ENCODE results near the gene PRR36. TPM values are rescaled to one million over a fixed set of nuclear protein-coding genes. Genes with fewer than 3 reads are reported as not detected.

Gene PRR36
- total RNA-seq, 4 donors from 2014 or later, result 0.72 to 0.93 (median 0.83) TPM

DNA sequence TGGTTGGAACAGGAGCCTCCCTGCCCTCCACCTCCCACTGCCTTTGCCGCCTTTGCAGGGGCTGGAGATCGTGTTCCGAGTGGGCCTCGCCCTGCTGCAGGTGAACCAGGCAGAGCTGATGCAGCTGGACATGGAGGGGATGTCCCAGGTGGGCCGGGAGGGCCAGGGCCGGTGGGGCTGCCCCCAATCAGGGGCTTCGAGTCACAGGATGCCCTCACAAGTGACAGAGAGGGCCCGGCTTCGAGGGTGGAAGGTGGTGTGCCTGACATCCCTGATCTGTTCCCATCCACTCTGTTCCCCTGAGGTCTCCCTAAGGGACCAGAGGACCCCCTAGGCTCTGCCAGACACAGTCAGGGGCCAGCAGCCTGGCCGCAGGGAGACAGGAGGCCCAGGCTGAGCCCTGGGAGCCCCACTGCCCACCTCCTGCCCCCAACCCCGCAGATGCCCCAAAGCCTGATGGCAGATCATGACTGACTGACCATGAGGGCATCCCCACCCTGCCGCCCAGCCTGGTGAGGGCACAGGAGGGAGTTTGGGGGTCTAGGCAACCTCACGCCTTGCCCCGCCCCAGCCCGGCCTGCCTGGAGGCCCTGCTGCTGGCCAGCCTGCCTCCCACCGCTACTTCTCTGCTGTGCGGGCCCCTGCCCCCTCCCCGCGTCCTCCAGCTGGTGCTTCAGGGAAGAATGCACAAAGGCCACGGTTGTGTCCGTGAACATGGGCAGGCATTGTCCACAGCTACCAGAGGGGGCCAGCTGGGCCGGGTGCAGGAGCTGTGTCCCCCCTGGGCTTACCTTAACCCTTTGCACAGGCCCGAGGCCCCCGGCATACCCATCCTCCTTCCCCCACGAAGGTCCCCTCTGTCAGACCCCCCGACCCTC lies 22.3 kb downstream of the PRR36 start:
- 89 to 93% methylated on average over 24 to 25 of the region's 26 CpGs for WGBS, 2 donors
- intact Hi-C loops (cut with DNase I; ENCODE audit: low total_unique reads), result loop anchor here (5.0 to 10.0 kb wide), 2 partner anchors 75 to 153 kb away; partner anchors contain the start of genes CTXN1 and ELAVL1
- no peak for DNase-seq (ENCODE audit: low spot score in 2 of 2)
- H3K4me3 ChIP-seq (ENCODE audit: low read depth, poor library complexity, severe bottlenecking), result no peak overlapping the region
- TF ChIP-seq CTCF (IDR thresholded peaks at IDR 0.05) (no peak), POLR2A (IDR thresholded peaks at IDR 0.05) (no peak)

- WGBS, 2 donors, result 85 to 92% methylated on average over 11 to 19 of the region's 19 CpGs
- no peak for DNase-seq (ENCODE audit: low spot score in 2 of 2)
- intact Hi-C loops (cut with DNase I; ENCODE audit: low total_unique reads), result loop anchor here (5.0 to 10.0 kb wide), 2 partner anchors 76 to 154 kb away; partner anchors contain the start of genes CTXN1 and ELAVL1
- H3K4me3 ChIP-seq (ENCODE audit: low read depth, poor library complexity, severe bottlenecking), result no peak overlapping the region
- TF ChIP-seq CTCF (IDR thresholded peaks at IDR 0.05) (no peak), POLR2A (IDR thresholded peaks at IDR 0.05) (no peak)
These were observed 23.1 kb downstream of the PRR36 start for GRCh38 chr19:7850945-7851622.

DNA sequence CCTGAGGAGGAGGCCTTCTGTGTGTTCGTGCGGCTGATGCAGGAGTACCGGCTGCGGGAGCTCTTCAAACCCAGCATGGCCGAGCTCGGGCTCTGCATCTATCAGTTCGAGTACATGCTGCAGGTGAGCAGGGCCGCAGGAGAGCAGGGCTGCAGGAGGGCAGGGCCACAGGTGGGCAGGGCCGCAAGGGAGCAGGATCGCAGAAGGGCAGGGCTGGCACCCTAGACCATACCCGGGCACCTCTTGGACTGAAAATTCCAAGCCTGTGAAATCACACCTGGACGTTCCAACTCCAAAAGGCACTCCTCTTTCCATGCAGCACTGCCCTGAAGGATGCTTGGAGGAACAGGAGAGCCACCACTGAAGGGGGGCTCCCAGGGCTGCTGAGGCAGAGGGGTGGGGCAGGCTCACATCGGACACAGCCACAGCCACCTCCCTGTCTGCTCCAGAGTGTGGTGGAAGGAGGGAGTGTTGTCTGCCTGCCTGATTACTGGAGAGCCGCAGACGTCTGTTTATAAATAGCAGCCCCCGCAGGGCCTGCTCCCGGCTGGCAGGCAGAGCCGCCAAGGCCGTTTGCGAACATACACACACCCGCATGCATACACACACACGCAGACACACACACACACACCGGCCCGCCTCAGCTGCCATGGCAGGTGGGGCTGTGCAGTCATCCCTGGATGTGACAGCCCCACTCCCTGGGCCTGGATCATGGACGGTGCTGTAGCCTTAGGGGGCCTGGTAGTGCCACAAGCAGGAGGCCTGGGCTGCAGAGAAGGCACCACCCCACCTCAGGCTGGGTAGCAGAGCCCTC lies 24.0 kb downstream of the PRR36 start:
- intact Hi-C loops (cut with DNase I; ENCODE audit: low total_unique reads), result loop anchor here (5.0 to 10.0 kb wide), 2 partner anchors 77 to 155 kb away; partner anchors contain the start of genes CTXN1 and ELAVL1
- WGBS, 2 donors, result 40 to 50% methylated on average over 15 to 25 of the region's 25 CpGs
- H3K4me3 ChIP-seq (ENCODE audit: low read depth, poor library complexity, severe bottlenecking), result no peak overlapping the region
- no peak for DNase-seq (ENCODE audit: low spot score in 2 of 2)
- TF ChIP-seq CTCF (IDR thresholded peaks at IDR 0.05) (no peak), POLR2A (IDR thresholded peaks at IDR 0.05) (no peak)

- WGBS, 2 donors, result 80 to 92% methylated on average over 8 to 9 of the region's 9 CpGs
- no peak overlapping the region for H3K4me3 ChIP-seq (ENCODE audit: low read depth, poor library complexity, severe bottlenecking)
- intact Hi-C loops (cut with DNase I; ENCODE audit: low total_unique reads), result no loop called here
- DNase-seq (ENCODE audit: low spot score in 2 of 2), result no peak
- TF ChIP-seq POLR2A (IDR thresholded peaks at IDR 0.05) (no peak), CTCF (IDR thresholded peaks at IDR 0.05) (no peak)
These were observed 24.6 kb downstream of the PRR36 start for GRCh38 chr19:7849631-7849999.

DNA sequence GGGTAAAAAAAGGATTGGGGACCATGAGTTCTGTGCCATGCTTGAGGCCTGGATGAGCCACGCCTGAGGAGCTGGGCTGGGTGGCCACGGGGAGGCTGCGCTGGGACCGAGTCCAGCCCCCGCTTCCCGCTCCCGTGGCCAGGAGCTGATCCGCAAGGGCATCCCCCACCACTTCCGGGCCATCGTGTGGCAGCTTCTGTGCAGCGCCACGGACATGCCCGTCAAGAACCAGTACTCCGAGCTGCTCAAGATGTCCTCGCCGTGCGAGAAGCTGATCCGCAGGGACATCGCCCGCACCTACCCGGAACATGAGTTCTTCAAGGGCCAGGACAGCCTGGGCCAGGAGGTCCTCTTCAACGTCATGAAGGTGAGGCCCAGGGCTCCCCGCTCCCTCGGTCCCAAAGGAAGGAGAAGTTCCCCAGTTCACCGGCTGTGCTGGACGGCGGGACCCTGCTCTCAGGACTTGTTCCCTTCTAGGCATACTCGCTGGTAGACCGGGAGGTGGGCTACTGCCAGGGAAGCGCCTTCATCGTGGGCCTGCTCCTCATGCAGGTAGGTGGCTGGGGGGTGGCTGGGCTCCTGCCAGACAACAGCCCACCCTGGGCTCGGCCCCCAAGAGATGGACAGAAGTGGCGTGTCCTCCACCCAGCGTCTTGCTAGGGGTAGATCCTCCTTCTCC lies 25.3 kb downstream of the PRR36 start:
- 93 to 95% methylated on average over 26 to 32 of the region's 34 CpGs for WGBS, 2 donors
- no peak for TF ChIP-seq CTCF (IDR thresholded peaks at IDR 0.05)
- TF ChIP-seq POLR2A (IDR thresholded peaks at IDR 0.05), result no peak
- H3K4me3 ChIP-seq (ENCODE audit: low read depth, poor library complexity, severe bottlenecking), result no peak overlapping the region
- no peak for DNase-seq (ENCODE audit: low spot score in 2 of 2)
- intact Hi-C loops (cut with DNase I; ENCODE audit: low total_unique reads), result no loop called here
